ENCODE measurements around the gene TRIM39. TPM values are rescaled to one million over a fixed set of nuclear protein-coding genes. Genes with fewer than 3 reads are reported as not detected.

Gene TRIM39
- total and polyA plus RNA-seq, 2 of the 4 experiments (the other 2 are of a cell fraction): 7.5 to 10.0 TPM

DNA sequence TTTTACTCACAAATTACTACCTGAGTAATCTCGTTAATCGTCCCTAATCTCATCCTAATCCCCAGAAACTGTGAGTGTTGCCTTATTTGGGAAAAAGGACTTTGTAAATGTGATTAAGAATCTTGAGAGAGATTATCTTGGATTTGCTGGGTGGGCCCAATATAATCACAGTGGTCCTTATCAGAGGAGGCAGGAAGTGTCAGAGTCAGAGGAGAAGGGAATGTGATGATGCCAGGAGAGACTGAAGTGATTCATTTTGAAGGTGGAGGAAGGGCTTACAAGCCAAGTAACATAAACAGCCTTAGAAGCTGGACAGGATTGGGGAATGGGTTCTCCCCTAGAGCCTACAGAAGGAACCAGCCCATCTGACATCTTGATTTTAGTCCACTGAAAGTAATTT lies 34.9 kb downstream of the TRIM39 start:
- Histone ChIP-seq H3K23ac (ENCODE audit: low read depth, low read length) (no peak overlapping the region), H2AFZ (replicated peaks; ENCODE audit: low read length, poor library complexity) (no peak overlapping the region), H2AK9ac (replicated peaks; ENCODE audit: low read depth, low read length, poor library complexity) (no peak overlapping the region), H3K4me3 (ENCODE audit: insufficient read depth, low read depth, low read length) (no peak overlapping the region), H3K18ac (ENCODE audit: low read depth, low read length) (no peak overlapping the region), H3K9me3 (ENCODE audit: control insufficient read depth, insufficient read depth, low read length) (peaks cover 3% of the 10 kb centered on the region; the same call in 1 of the 2 replicates), H3K14ac (replicated peaks; ENCODE audit: low read depth, low read length) (no peak overlapping the region), H3K9me1 (ENCODE audit: insufficient read depth, low read length) (no peaks in the 10 kb centered on the region), H2AK5ac (ENCODE audit: low read depth, low read length) (no peak overlapping the region), H3K9ac (ENCODE audit: low read depth, low read length) (no peak overlapping the region), H2BK120ac (ENCODE audit: low read depth, low read length) (no peak overlapping the region), H3K27me3 (ENCODE audit: control insufficient read depth, insufficient read depth, low read length) (peaks cover 57% of the 10 kb centered on the region), H3K4ac (ENCODE audit: low read depth, low read length) (no peak overlapping the region), H4K91ac (ENCODE audit: insufficient read depth, low read depth, low read length) (no peak overlapping the region), H3K79me1 (ENCODE audit: low read depth in 1 of 2, low read length in 2 of 2) (no peaks in the 10 kb centered on the region), H4K5ac (ENCODE audit: low read depth, low read length) (no peak overlapping the region), H3K27ac (ENCODE audit: insufficient read depth, low read length) (no peak overlapping the region), H3K56ac (ENCODE audit: extremely low read depth, insufficient read depth, low read length) (no peak overlapping the region), H3K4me1 (ENCODE audit: control insufficient read depth, insufficient read depth, low read length) (no peaks in the 10 kb centered on the region), H2BK5ac (ENCODE audit: low read depth, low read length, poor library complexity, severe bottlenecking) (no peak overlapping the region), H2BK15ac (ENCODE audit: low read depth, low read length) (no peak overlapping the region), H3K36me3 (ENCODE audit: control insufficient read depth, insufficient read depth, low read length) (no peaks in the 10 kb centered on the region), H2BK20ac (ENCODE audit: low read depth, low read length) (no peak overlapping the region), H4K20me1 (ENCODE audit: insufficient read depth, low read length) (no peaks in the 10 kb centered on the region), H4K8ac (ENCODE audit: low read depth in 2 of 2, low read length in 2 of 2) (no peak overlapping the region), H3K4me2 (ENCODE audit: low read depth, low read length) (no peak overlapping the region)
- BruUV-seq (replicated peaks): no TSS peak
- no peak for DNase-seq
- dilution Hi-C loops (cut with HindIII; ENCODE audit: low sequenced_read_pairs, unreplicated experiment): no loop called here
- intact Hi-C loops (cut with micrococcal nuclease): no loop called here
- 100% methylated on average over 2 of the region's 2 CpGs; no CpG with 5 or more reads in 1 of the 2 experiments for WGBS, 2 experiments (ENCODE audit: extremely low coverage in 2 of 2, insufficient read length in 1 of 2)
- in situ Hi-C loops (cut with MboI; ENCODE audit: low sequenced_read_pairs): no loop called here
- ATAC-seq (ENCODE audit: low read depth): no peak
- TF ChIP-seq RAD21 (IDR thresholded peaks at IDR 0.05; ENCODE audit: low read length) (no peak), BHLHE40 (IDR thresholded peaks at IDR 0.05; ENCODE audit: low read depth, low read length) (no peak), RFX5 (IDR thresholded peaks at IDR 0.05; ENCODE audit: low read depth, low read length) (no peak), MXI1 (IDR thresholded peaks at IDR 0.05; ENCODE audit: borderline replicate concordance, low read depth, low read length) (no peak), POLR2A (IDR thresholded peaks at IDR 0.05; ENCODE audit: low read depth, low read length) (no peak), CEBPB (IDR thresholded peaks at IDR 0.05; ENCODE audit: low read depth, low read length) (no peak), MAZ (IDR thresholded peaks at IDR 0.05; ENCODE audit: borderline replicate concordance, low read depth, low read length) (no peak)
- TF ChIP-seq, protein P1, sequence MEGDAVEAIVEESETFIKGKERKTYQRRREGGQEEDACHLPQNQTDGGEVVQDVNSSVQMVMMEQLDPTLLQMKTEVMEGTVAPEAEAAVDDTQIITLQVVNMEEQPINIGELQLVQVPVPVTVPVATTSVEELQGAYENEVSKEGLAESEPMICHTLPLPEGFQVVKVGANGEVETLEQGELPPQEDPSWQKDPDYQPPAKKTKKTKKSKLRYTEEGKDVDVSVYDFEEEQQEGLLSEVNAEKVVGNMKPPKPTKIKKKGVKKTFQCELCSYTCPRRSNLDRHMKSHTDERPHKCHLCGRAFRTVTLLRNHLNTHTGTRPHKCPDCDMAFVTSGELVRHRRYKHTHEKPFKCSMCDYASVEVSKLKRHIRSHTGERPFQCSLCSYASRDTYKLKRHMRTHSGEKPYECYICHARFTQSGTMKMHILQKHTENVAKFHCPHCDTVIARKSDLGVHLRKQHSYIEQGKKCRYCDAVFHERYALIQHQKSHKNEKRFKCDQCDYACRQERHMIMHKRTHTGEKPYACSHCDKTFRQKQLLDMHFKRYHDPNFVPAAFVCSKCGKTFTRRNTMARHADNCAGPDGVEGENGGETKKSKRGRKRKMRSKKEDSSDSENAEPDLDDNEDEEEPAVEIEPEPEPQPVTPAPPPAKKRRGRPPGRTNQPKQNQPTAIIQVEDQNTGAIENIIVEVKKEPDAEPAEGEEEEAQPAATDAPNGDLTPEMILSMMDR (conservative IDR thresholded peaks at IDR 0.05; ENCODE audit: low read depth, low read length): no peak
- CTCF ChIA-PET: no interaction called here
- POLR2A ChIA-PET (ENCODE audit: unreplicated experiment): no interaction called here

Data from IMR-90 (cell line).